8988T (cell line): ENCODE results near the gene RWDD3.

Experiments
- DNase-seq: peaks from one replicate; pipeline ENCODE4 v3.0.0; 2011

Gene RWDD3

DNA sequence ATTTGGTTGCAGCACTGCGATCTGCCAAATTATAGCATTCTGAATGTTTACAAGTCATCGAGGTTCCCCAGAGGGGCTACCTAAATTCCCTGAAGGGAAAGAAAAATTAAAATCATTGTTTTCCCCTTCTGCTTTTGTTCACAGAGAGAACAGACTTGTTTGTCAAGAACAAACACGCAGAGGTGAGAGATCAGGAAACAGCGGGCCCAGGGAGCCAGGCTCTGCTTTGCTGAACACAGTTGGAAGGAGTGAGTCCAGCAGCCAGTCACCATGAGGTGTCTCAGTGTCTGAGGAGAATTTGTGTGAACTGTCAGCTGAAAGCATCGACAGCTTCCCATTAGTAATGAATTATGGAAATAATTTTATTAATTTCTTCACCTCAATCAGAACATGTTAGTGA is 52.5 kb downstream of the RWDD3 start:
- no peak for DNase-seq

- no peak for DNase-seq
Measured at GRCh38 chr1:95287081-95287480, 53.1 kb downstream of the RWDD3 start.

- no peak for DNase-seq
Measured at GRCh38 chr1:95287825-95288224, 53.8 kb downstream of the RWDD3 start.
